GM12878 (cell line): ENCODE results near the gene MSRB1. TPM values are rescaled to one million over a fixed set of nuclear protein-coding genes. Genes with fewer than 3 reads are reported as not detected.

ENCODE experiments used
- BCL3 ChIP-seq: IDR thresholded peaks from 2 replicates; pipeline ENCODE4 v1.6.1; 2011; ENCODE audit warnings: borderline replicate concordance, low read depth, mild to moderate bottlenecking, moderate library complexity, low read length; ENCODE audit not compliant: insufficient read depth, poor library complexity, severe bottlenecking
- BMI1 ChIP-seq: fragments of 450-650 bp; IDR thresholded peaks from 2 replicates; pipeline ENCODE4 v1.6.1; 2016; ENCODE audit warnings: mild to moderate bottlenecking, moderate library complexity, borderline replicate concordance
- BRCA1 ChIP-seq: IDR thresholded peaks from 2 replicates; pipeline ENCODE4 v1.6.1; 2011; ENCODE audit warnings: low read depth, low read length, improper control_type of control experiment
- CEBPB ChIP-seq, 2 experiments: fragments of 150-350 bp in 1 of 2; IDR thresholded peaks; 2 replicates each; pipeline ENCODE4 v1.6.1; 2012 to 2014; ENCODE audit warnings: low read depth in 2 of 2, low read length in 2 of 2, borderline replicate concordance in 1 of 2, inconsistent platforms in 1 of 2
- DPF2 ChIP-seq: fragments of 450-650 bp; IDR thresholded peaks from 2 replicates; pipeline ENCODE4 v1.6.1; 2017; ENCODE audit warnings: mild to moderate bottlenecking
- E2F8 ChIP-seq: fragments of 450-650 bp; IDR thresholded peaks from 2 replicates; pipeline ENCODE4 v1.6.1; 2018; ENCODE audit warnings: mild to moderate bottlenecking, low read depth, moderate library complexity; ENCODE audit not compliant: partially characterized antibody
- FOS ChIP-seq: IDR thresholded peaks from 3 replicates; pipeline ENCODE4 v1.6.1; 2011; ENCODE audit warnings: borderline replicate concordance; ENCODE audit not compliant: insufficient read length; ENCODE audit errors: extremely low read depth
- FOXK2 ChIP-seq: fragments of 450-650 bp; IDR thresholded peaks from 2 replicates; pipeline ENCODE4 v1.6.1; 2017; ENCODE audit warnings: mild to moderate bottlenecking, moderate library complexity
- GABPA ChIP-seq: IDR thresholded peaks from 2 replicates; pipeline ENCODE4 v1.6.1; 2014; ENCODE audit warnings: antibody characterized with exemption, low read depth, mild to moderate bottlenecking, inconsistent platforms
- IKZF2 ChIP-seq, 2 experiments: fragments of 450-650 bp; IDR thresholded peaks; 2 replicates each; pipeline ENCODE4 v1.6.1; 2017; ENCODE audit warnings: mild to moderate bottlenecking in 2 of 2, moderate library complexity in 2 of 2
- IRF4 ChIP-seq: IDR thresholded peaks from 2 replicates; pipeline ENCODE4 v1.6.1; 2011; ENCODE audit warnings: low read depth, low read length
- JUND ChIP-seq: IDR thresholded peaks from 2 replicates; pipeline ENCODE4 v1.6.1; 2012; ENCODE audit warnings: low read depth, mild to moderate bottlenecking, low read length, improper control_type of control experiment, moderate library complexity
- KDM1A ChIP-seq: fragments of 200-600 bp; sonication (generic); IDR thresholded peaks from 2 replicates; pipeline ENCODE4 v1.6.1; 2016; ENCODE audit warnings: borderline replicate concordance
- MYC ChIP-seq: IDR thresholded peaks from 2 replicates; pipeline ENCODE4 v1.6.1; 2011; ENCODE audit warnings: mild to moderate bottlenecking, low read length, moderate library complexity, inconsistent platforms; ENCODE audit not compliant: insufficient read depth, insufficient replicate concordance, insufficient read length, severe bottlenecking
- NFYB ChIP-seq: IDR thresholded peaks from 2 replicates; pipeline ENCODE4 v1.6.1; 2011; ENCODE audit warnings: low read depth, mild to moderate bottlenecking, low read length, improper control_type of control experiment, moderate library complexity; ENCODE audit not compliant: insufficient read depth
- PAX5 ChIP-seq: IDR thresholded peaks from 2 replicates; pipeline ENCODE4 v1.6.1; 2011; ENCODE audit warnings: low read depth, low read length, borderline replicate concordance
- POU2F2 ChIP-seq: IDR thresholded peaks from 3 replicates; pipeline ENCODE4 v1.6.1; 2011; ENCODE audit warnings: low read depth, mild to moderate bottlenecking, low read length, borderline replicate concordance
- REST ChIP-seq: IDR thresholded peaks from 2 replicates; pipeline ENCODE4 v1.6.1; 2012; ENCODE audit warnings: mild to moderate bottlenecking, low read depth, low read length
- STAT1 ChIP-seq: fragments of 450-650 bp; conservative IDR thresholded peaks from 2 replicates; pipeline ENCODE4 v1.6.1; 2014; ENCODE audit warnings: antibody characterized with exemption, mild to moderate bottlenecking
- STAT3 ChIP-seq: IDR thresholded peaks from 2 replicates; pipeline ENCODE4 v1.6.1; 2011; ENCODE audit warnings: low read depth, low read length, improper control_type of control experiment
- SUPT20H ChIP-seq: IDR thresholded peaks from 2 replicates; pipeline ENCODE4 v1.6.1; 2011; ENCODE audit warnings: low read depth, mild to moderate bottlenecking, low read length, moderate library complexity, borderline replicate concordance; ENCODE audit not compliant: control insufficient read depth
- WRNIP1 ChIP-seq: IDR thresholded peaks from 2 replicates; pipeline ENCODE4 v1.6.1; 2011; ENCODE audit warnings: low read depth, low read length, improper control_type of control experiment, borderline replicate concordance
- polyA plus RNA-seq, 11 experiments: library from polyadenylated mRNA; depleted of rRNA in 4 of 11; unstranded in 6 of 11; stranded (reverse) in 5 of 11; fragments of >200 nt; fragmentation: Nextera tagmentation in 4 of 11; fragmentation: Illumina TruSeq in 1 of 11; extraction: Ambion mirVana in 4 of 11; extraction: Trizol in 1 of 11; gene quantifications; 1 replicate in 1 of 11; 2 replicates in 10 of 11; pipeline versions ENCODE4 v1.2.1 to v1.2.3, GENCODE V29; 2011 to 2016; ENCODE audit warnings: inconsistent platforms in 2 of 11, missing spikeins in 2 of 11, low read depth in 1 of 11
- total RNA-seq, 4 experiments: library from RNA; depleted of rRNA in 3 of 4; stranded (reverse); fragments of >200 nt in 3 of 4; fragmentation: Illumina TruSeq in 1 of 4; extraction: Trizol in 1 of 4; gene quantifications; 2 replicates each; pipeline versions ENCODE4 v1.2.1 to v1.2.3, GENCODE V29; 2013 to 2021

The MSRB1 gene
- total and polyA plus RNA-seq, 10 of the 15 experiments (the other 5 are each of a cell fraction or from before 2014, with no cell fraction given): 5.1 to 48.6 (median 25.7) TPM

- no peak for TF ChIP-seq FOS
- TF ChIP-seq KDM1A: no peak
- peak; percentile 99 for TF ChIP-seq MYC
- peak; percentile 63 for TF ChIP-seq REST
- peak; percentile 99 for TF ChIP-seq POU2F2
- no peak for TF ChIP-seq CEBPB (IDR thresholded peaks at IDR 0.05; ENCODE audit: borderline replicate concordance in 1 of 2, low read depth in 2 of 2, low read length in 2 of 2)
- TF ChIP-seq STAT1: no peak; the same call in 1 of the 2 replicates
- no peak; the same call in 1 of the 2 replicates for TF ChIP-seq FOXK2
- TF ChIP-seq DPF2: peak; percentile 54
- peak; percentile 80 for TF ChIP-seq BRCA1
- no peak for TF ChIP-seq STAT3
- no peak for TF ChIP-seq JUND
- TF ChIP-seq IRF4: peak; percentile 63
- no peak for TF ChIP-seq SUPT20H
- TF ChIP-seq WRNIP1: no peak
- peak; percentile 80 for TF ChIP-seq BCL3
- TF ChIP-seq GABPA: 0 out of 2 replicates have a peak, but pooled peaks have one; percentile 48
- TF ChIP-seq IKZF2 (IDR thresholded peaks at IDR 0.05): peak; percentile 51 to 77
- peak; percentile 56; the same call in 1 of the 2 replicates for TF ChIP-seq PAX5
- TF ChIP-seq E2F8: no peak
- no peak for TF ChIP-seq BMI1
- TF ChIP-seq NFYB: peak; percentile 86
Observed at GRCh38 chr16:1964506-1965395, 21.8 kb upstream of the MSRB1 start, which contains the start of gene RPS2 (continued).
